GM12878 (cell line): ENCODE data around the gene RPLP2. TPM values are rescaled to one million over a fixed set of nuclear protein-coding genes. Genes with fewer than 3 reads are reported as not detected.

ENCODE experiments used
- ATAC-seq: fragments of 200-7000 bp; cut with Tn5 transposase; 3 replicates; pipeline ENCODE4 v1.9.1; 2020; ENCODE audit warnings: mild to moderate bottlenecking, moderate library complexity
- BruUV-seq: library from RNA; stranded (reverse); fragments of 400-500 nt; replicated peaks from 2 replicates; lab custom pipeline; 2021; lab: Mats Ljungman, UMichigan
- CTCF ChIA-PET: fragments of 300-600 bp; sonication (Branson Sonifier 250); formaldehyde crosslinking; extraction: SDS; loops from one replicate; lab custom pipeline; 2021; ENCODE audit warnings: inconsistent platforms; lab: Yijun Ruan, JAX
- POLR2A ChIA-PET: fragments of 350-600 bp; formaldehyde crosslinking; extraction: SDS; loops from one replicate; lab custom pipeline; 2021; ENCODE audit warnings: inconsistent platforms; lab: Charles Lee
- RAD21 ChIA-PET: fragments of 300-600 bp; sonication (Branson Sonifier 250); formaldehyde crosslinking; loops from one replicate; lab custom pipeline; 2023; ENCODE audit warnings: antibody characterized with exemption; ENCODE audit not compliant: unreplicated experiment; lab: Charles Lee
- SMC1A ChIA-PET: fragments of 300-600 bp; sonication (Branson Sonifier 250); formaldehyde crosslinking; loops from one replicate; lab custom pipeline; 2023; ENCODE audit not compliant: unreplicated experiment, uncharacterized antibody; lab: Charles Lee
- DNase-seq: peaks from one replicate; pipeline ENCODE4 v3.0.0-alpha.2; 2011; ENCODE audit warnings: low read depth, low spot score
- FAIRE-seq: peaks from 3 replicates; lab custom pipeline; 2011; peaks lifted over from hg19 to GRCh38; lab: Jason Lieb, UNC
- H2AFZ ChIP-seq: 2 replicates; pipeline ENCODE4 v1.6.0; 2011; ENCODE audit warnings: low read depth, low read length, control low read depth; ENCODE audit not compliant: control insufficient read depth
- H3K27ac ChIP-seq: 2 replicates; pipeline ENCODE4 v1.5.1; 2011; ENCODE audit warnings: control low read depth; ENCODE audit not compliant: control insufficient read depth, insufficient read depth
- H3K27me3 ChIP-seq, 2 experiments: replicated peaks in 1 of 2; 2 replicates each; pipeline versions ENCODE4 v1.6.0 to v1.6.1; 2011; ENCODE audit warnings: low read length in 1 of 2; ENCODE audit not compliant: control insufficient read depth in 2 of 2, insufficient read depth in 2 of 2
- H3K36me3 ChIP-seq, 2 experiments: 2 replicates each; pipeline ENCODE4 v1.5.1; 2011; ENCODE audit warnings: low read length in 1 of 2; ENCODE audit not compliant: control insufficient read depth in 2 of 2, insufficient read depth in 2 of 2
- H3K4me1 ChIP-seq: 2 replicates; pipeline ENCODE4 v1.6.1; 2011; ENCODE audit warnings: mild to moderate bottlenecking, low read length, moderate library complexity, mixed read lengths; ENCODE audit not compliant: control insufficient read depth, insufficient read depth
- H3K4me2 ChIP-seq: 2 replicates; pipeline ENCODE4 v1.6.0; 2011; ENCODE audit warnings: control low read depth; ENCODE audit not compliant: control insufficient read depth, insufficient read depth
- H3K4me3 ChIP-seq: fragments of 200-600 bp; sonication (generic); 2 replicates; pipeline ENCODE4 v1.5.1; 2016
- H3K79me2 ChIP-seq: 2 replicates; pipeline ENCODE4 v1.6.0; 2011; ENCODE audit warnings: low read length; ENCODE audit not compliant: control insufficient read depth, insufficient read depth
- H3K9ac ChIP-seq: 2 replicates; pipeline ENCODE4 v1.8.0; 2011; ENCODE audit warnings: low read length, control low read depth, mixed read lengths; ENCODE audit not compliant: control insufficient read depth, insufficient read depth
- H3K9me3 ChIP-seq: replicated peaks from 3 replicates; pipeline ENCODE4 v1.5.1; 2011; ENCODE audit warnings: mild to moderate bottlenecking, low read length; ENCODE audit not compliant: control insufficient read depth, insufficient read depth
- H4K20me1 ChIP-seq: 2 replicates; pipeline ENCODE4 v1.6.0; 2011; ENCODE audit not compliant: control insufficient read depth, insufficient read depth
- CBX3 ChIP-seq: fragments of 200-600 bp; sonication (generic); IDR thresholded peaks from 2 replicates; pipeline ENCODE4 v1.6.1; 2016; ENCODE audit warnings: low read depth, borderline replicate concordance
- DPF2 ChIP-seq: fragments of 450-650 bp; IDR thresholded peaks from 2 replicates; pipeline ENCODE4 v1.6.1; 2017; ENCODE audit warnings: mild to moderate bottlenecking
- EGR1 ChIP-seq, 2 experiments: IDR thresholded peaks; 1 replicate in 1 of 2; 2 replicates in 1 of 2; pipeline ENCODE4 v1.6.1; 2011 to 2012; ENCODE audit warnings: low read depth in 2 of 2, low read length in 2 of 2, borderline replicate concordance in 1 of 2, mild to moderate bottlenecking in 1 of 2, moderate library complexity in 1 of 2
- IKZF1 ChIP-seq: fragments of 450-650 bp; conservative IDR thresholded peaks from 2 replicates; pipeline ENCODE4 v1.6.1; 2017; ENCODE audit warnings: antibody characterized with exemption, mild to moderate bottlenecking
- IKZF2 ChIP-seq, 2 experiments: fragments of 450-650 bp; IDR thresholded peaks; 2 replicates each; pipeline ENCODE4 v1.6.1; 2017; ENCODE audit warnings: mild to moderate bottlenecking in 2 of 2, moderate library complexity in 2 of 2
- NFIC ChIP-seq: IDR thresholded peaks from 2 replicates; pipeline ENCODE4 v1.6.1; 2012; ENCODE audit warnings: low read depth, mild to moderate bottlenecking, inconsistent platforms, low read length, moderate library complexity
- NR2F1 ChIP-seq: fragments of 450-650 bp; conservative IDR thresholded peaks from 2 replicates; pipeline ENCODE4 v1.6.1; 2017; ENCODE audit warnings: mild to moderate bottlenecking
- POLR2A ChIP-seq: IDR thresholded peaks from 2 replicates; pipeline ENCODE4 v1.6.1; 2011; ENCODE audit warnings: low read depth, mild to moderate bottlenecking, low read length
- POLR2AphosphoS5 ChIP-seq: IDR thresholded peaks from 2 replicates; pipeline ENCODE4 v1.6.1; 2011; ENCODE audit warnings: mild to moderate bottlenecking, low read length, inconsistent platforms
- RELA ChIP-seq: fragments of 450-650 bp; IDR thresholded peaks from 2 replicates; pipeline ENCODE4 v1.8.0; 2014; ENCODE audit warnings: borderline replicate concordance; ENCODE audit not compliant: partially characterized antibody
- SIN3A ChIP-seq: IDR thresholded peaks from 2 replicates; pipeline ENCODE4 v1.6.1; 2012; ENCODE audit warnings: low read depth, low read length, improper control_type of control experiment
- TCF12 ChIP-seq: IDR thresholded peaks from 2 replicates; pipeline ENCODE4 v1.6.1; 2011; ENCODE audit warnings: low read depth, mild to moderate bottlenecking, low read length
- TCF3 ChIP-seq: IDR thresholded peaks from 2 replicates; pipeline ENCODE4 v1.6.1; 2012; ENCODE audit warnings: low read depth, mild to moderate bottlenecking, low read length, borderline replicate concordance; ENCODE audit not compliant: insufficient read depth
- WGBS: methylation state at CpG from one replicate; pipeline ENCODE4 v1.1.6; 2016; ENCODE audit warnings: low lambda C conversion rate; ENCODE audit not compliant: insufficient replicate concordance, insufficient coverage; ENCODE audit errors: missing lambda C conversion rate; 5-methylcytosine and 5-hydroxymethylcytosine counted together
- in situ Hi-C: fragments of 300-500 bp; cut with MboI; formaldehyde crosslinking; loops from 9 replicates; pipeline ENCODE4 v1.14.3; 2018; ENCODE audit warnings: mixed read lengths
- intact Hi-C: fragments of 100-400 bp; cut with micrococcal nuclease; formaldehyde crosslinking; loops from one replicate; pipeline ENCODE4 v1.14.2; 2022; ENCODE audit not compliant: unreplicated experiment
- polyA plus RNA-seq, 11 experiments: library from polyadenylated mRNA; depleted of rRNA in 4 of 11; unstranded in 6 of 11; stranded (reverse) in 5 of 11; fragments of >200 nt; fragmentation: Nextera tagmentation in 4 of 11; fragmentation: Illumina TruSeq in 1 of 11; extraction: Ambion mirVana in 4 of 11; extraction: Trizol in 1 of 11; gene quantifications; 1 replicate in 1 of 11; 2 replicates in 10 of 11; pipeline versions ENCODE4 v1.2.1 to v1.2.3, GENCODE V29; 2011 to 2016; ENCODE audit warnings: inconsistent platforms in 2 of 11, missing spikeins in 2 of 11, low read depth in 1 of 11
- total RNA-seq, 4 experiments: library from RNA; depleted of rRNA in 3 of 4; stranded (reverse); fragments of >200 nt in 3 of 4; fragmentation: Illumina TruSeq in 1 of 4; extraction: Trizol in 1 of 4; gene quantifications; 2 replicates each; pipeline versions ENCODE4 v1.2.1 to v1.2.3, GENCODE V29; 2013 to 2021
- TF ChIP-seq, protein P1 (sequence below): fragments of 450-650 bp; conservative IDR thresholded peaks from 2 replicates; pipeline ENCODE4 v1.6.1; 2017; ENCODE audit warnings: mild to moderate bottlenecking, moderate library complexity

Gene RPLP2
- total and polyA plus RNA-seq, 10 of the 15 experiments (the other 5 are each of a cell fraction or from before 2014, with no cell fraction given): 488 to 3,558 (median 1,481) TPM

DNA sequence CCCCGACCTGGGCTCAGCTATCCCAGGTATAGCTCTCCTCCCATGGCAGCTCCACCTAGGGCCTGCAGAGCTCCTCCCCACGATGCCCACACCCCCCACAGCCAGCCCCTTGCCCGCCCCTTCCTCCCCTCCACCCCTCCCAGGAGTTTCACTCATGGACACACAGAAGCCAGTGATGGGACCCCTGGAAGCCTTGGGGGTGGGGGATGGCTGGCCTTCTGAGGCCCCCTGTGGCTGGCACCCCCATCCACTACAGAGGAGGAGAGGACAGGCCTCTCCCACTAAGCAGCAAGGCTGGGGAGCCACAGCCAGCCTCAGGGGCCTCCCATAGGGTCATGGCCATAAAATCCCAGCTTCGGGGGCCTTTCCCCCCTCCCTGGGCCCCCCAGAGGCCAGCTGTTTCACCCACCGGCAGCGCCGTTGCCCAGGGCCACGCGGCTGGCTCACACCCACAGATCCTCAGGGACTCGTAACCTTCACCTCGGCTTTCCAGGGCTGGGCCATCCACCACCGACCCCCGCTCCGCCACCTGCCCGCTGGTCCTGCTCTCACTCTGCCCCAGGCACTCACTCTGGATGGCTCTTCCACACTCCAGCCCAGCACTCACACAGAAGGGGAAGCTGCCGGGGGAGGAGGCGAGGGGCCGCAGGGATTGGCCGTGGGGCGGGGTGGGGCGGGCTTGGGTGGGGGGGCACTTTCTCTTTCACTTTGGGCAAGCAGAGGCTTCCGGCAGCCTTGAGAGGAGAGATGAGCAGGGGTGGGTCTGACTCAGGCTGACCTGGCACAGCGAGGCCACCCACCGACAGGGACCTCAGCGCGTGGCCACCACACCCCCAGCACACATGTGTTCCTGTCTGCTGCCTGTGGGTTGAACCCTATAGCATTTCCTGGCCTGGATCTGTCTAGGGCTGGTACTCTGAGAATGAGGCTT is 13.9 kb upstream of the RPLP2 start:
- Histone ChIP-seq H3K27ac (peak overlapping the region; percentile 67), H3K4me2 (peak overlapping the region; percentile 100), H3K79me2 (peaks cover 30% of the 10 kb centered on the region), H4K20me1 (no peaks in the 10 kb centered on the region), H3K4me1 (peaks cover 15% of the 10 kb centered on the region), H3K9ac (peak overlapping the region; percentile 80), H3K36me3 (peaks cover 0 to 10% of the 10 kb centered on the region in 2 experiments; a peak in 2 of 4 replicates), H3K9me3 (no peaks in the 10 kb centered on the region), H2AFZ (peak overlapping the region; percentile 59), H3K27me3 (no peaks in the 10 kb centered on the region), H3K4me3 (peak overlapping the region; percentile 97)
- 1% methylated on average over 24 of the region's 26 CpGs for WGBS
- RAD21 ChIA-PET: interaction anchor here (0.6 to 2.8 kb wide), 9 partner anchors 10 to 260 kb away, joined by 3 to 14 read pairs (median 4); partner anchors contain the start of genes GATD1, HRAS and TMEM80
- intact Hi-C loops: loop anchor here (5.0 kb wide), 1 partner anchor 49 kb away; the partner anchor contains the start of gene TALDO1
- FAIRE-seq: no peak
- no TSS peak for BruUV-seq
- CTCF ChIA-PET: interaction anchor here (0.6 to 1.6 kb wide), 7 partner anchors 48 to 242 kb away, joined by 3 to 5 read pairs (median 3); partner anchors contain the start of gene TMEM80
- in situ Hi-C loops: no loop called here
- no peak for DNase-seq
- SMC1A ChIA-PET: no interaction called here
- POLR2A ChIA-PET: interaction anchor here (0.5 to 1.7 kb wide), 11 partner anchors 10 to 144 kb away, joined by 3 to 10 read pairs (median 4); partner anchors contain the start of genes PNPLA2 and RPLP2
- ATAC-seq: peak; percentile 73
- TF ChIP-seq TCF3: 0 out of 2 replicates have a peak, but pooled peaks have one; percentile 22
- TF ChIP-seq NFIC: no peak
- 0 out of 3 replicates have a peak, but pooled peaks of 1 of the 2 experiments have one; percentile 4 for TF ChIP-seq EGR1 (IDR thresholded peaks at IDR 0.05; ENCODE audit: borderline replicate concordance in 1 of 2, low read depth in 2 of 2, low read length in 2 of 2)
- peak; percentile 11 for TF ChIP-seq RELA
- peak; percentile 25 to 40; a peak in 1 of 4 replicates for TF ChIP-seq IKZF2 (IDR thresholded peaks at IDR 0.05)
- TF ChIP-seq IKZF1: peak; percentile 52
- TF ChIP-seq SIN3A: no peak; the same call in 1 of the 2 replicates
- TF ChIP-seq, protein P1, sequence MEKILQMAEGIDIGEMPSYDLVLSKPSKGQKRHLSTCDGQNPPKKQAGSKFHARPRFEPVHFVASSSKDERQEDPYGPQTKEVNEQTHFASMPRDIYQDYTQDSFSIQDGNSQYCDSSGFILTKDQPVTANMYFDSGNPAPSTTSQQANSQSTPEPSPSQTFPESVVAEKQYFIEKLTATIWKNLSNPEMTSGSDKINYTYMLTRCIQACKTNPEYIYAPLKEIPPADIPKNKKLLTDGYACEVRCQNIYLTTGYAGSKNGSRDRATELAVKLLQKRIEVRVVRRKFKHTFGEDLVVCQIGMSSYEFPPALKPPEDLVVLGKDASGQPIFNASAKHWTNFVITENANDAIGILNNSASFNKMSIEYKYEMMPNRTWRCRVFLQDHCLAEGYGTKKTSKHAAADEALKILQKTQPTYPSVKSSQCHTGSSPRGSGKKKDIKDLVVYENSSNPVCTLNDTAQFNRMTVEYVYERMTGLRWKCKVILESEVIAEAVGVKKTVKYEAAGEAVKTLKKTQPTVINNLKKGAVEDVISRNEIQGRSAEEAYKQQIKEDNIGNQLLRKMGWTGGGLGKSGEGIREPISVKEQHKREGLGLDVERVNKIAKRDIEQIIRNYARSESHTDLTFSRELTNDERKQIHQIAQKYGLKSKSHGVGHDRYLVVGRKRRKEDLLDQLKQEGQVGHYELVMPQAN: peak; percentile 13; the same call in 1 of the 2 replicates
- no peak for TF ChIP-seq CBX3
- TF ChIP-seq DPF2: 0 out of 2 replicates have a peak, but pooled peaks have one; percentile 38
- peak; percentile 53; the same call in 1 of the 2 replicates for TF ChIP-seq POLR2AphosphoS5
- TF ChIP-seq NR2F1: peak; percentile 66
- 0 out of 2 replicates have a peak, but pooled peaks have one; percentile 8 for TF ChIP-seq TCF12
- peak; percentile 77 for TF ChIP-seq POLR2A
